Endothelial cell of umbilical vein (primary cell): Measurements from ENCODE around the gene PXN. TPM values are rescaled to one million over a fixed set of nuclear protein-coding genes. Genes with fewer than 3 reads are reported as not detected.

ENCODE experiments used
- BruUV-seq: library from RNA; stranded (reverse); fragments of 400-500 nt; replicated peaks from 2 replicates; lab custom pipeline; 2021; lab: Mats Ljungman, UMichigan
- CTCF ChIA-PET: fragments of 300-600, 350-600 bp; sonication (Branson Sonifier 250); formaldehyde crosslinking; loops from one replicate; lab custom pipeline; 2021; ENCODE audit warnings: antibody characterized with exemption, inconsistent platforms; lab: Charles Lee
- POLR2A ChIA-PET: fragments of 300-600, 350-600 bp; sonication (Branson Sonifier 250); formaldehyde crosslinking; loops from one replicate; lab custom pipeline; 2021; ENCODE audit warnings: antibody characterized with exemption, inconsistent platforms; lab: Charles Lee
- DNase-seq: peaks from one replicate; pipeline ENCODE4 v3.0.0-alpha.2; 2011; ENCODE audit warnings: low read depth, low spot score
- FAIRE-seq: peaks from 2 replicates; lab custom pipeline; 2011; peaks lifted over from hg19 to GRCh38; lab: Jason Lieb, UNC
- H2AFZ ChIP-seq: 2 replicates; pipeline ENCODE4 v1.6.0; 2012; ENCODE audit warnings: low read depth, low read length, control low read depth, inconsistent platforms
- H3K27ac ChIP-seq: 2 replicates; pipeline ENCODE4 v1.5.1; 2011; ENCODE audit warnings: low read depth, mild to moderate bottlenecking, control low read depth, low read length, moderate library complexity; ENCODE audit not compliant: insufficient read depth
- H3K27me3 ChIP-seq, 2 experiments: 2 replicates each; pipeline versions ENCODE4 v1.6.0 to v1.6.1; 2011; ENCODE audit warnings: low read length in 2 of 2, mixed read lengths in 1 of 2; ENCODE audit not compliant: control insufficient read depth in 2 of 2, insufficient read depth in 2 of 2
- H3K36me3 ChIP-seq, 2 experiments: 2 replicates in 1 of 2; 3 replicates in 1 of 2; pipeline ENCODE4 v1.5.1; 2011; ENCODE audit warnings: low read length in 2 of 2, mild to moderate bottlenecking in 1 of 2, moderate library complexity in 1 of 2; ENCODE audit not compliant: control insufficient read depth in 2 of 2, insufficient read depth in 2 of 2; ENCODE audit errors: extremely low read depth in 1 of 2
- H3K4me1 ChIP-seq: 3 replicates; pipeline ENCODE4 v1.5.1; 2011; ENCODE audit warnings: mild to moderate bottlenecking, low read length; ENCODE audit not compliant: control insufficient read depth, insufficient read depth; ENCODE audit errors: extremely low read depth
- H3K4me2 ChIP-seq: 2 replicates; pipeline ENCODE4 v1.6.1; 2011; ENCODE audit warnings: low read length, control low read depth, mixed read lengths; ENCODE audit not compliant: insufficient read depth
- H3K4me3 ChIP-seq, 3 experiments: fragments of 200-600 bp in 1 of 3; sonication (generic), shearing (Covaris generic) in 1 of 3; replicated peaks in 1 of 3; 2 replicates each; pipeline ENCODE4 v1.5.1; 2011 to 2016; ENCODE audit warnings: control low read depth in 3 of 3, low read length in 3 of 3, mild to moderate bottlenecking in 2 of 3, inconsistent platforms in 1 of 3, low read depth in 1 of 3, moderate library complexity in 1 of 3; ENCODE audit not compliant: insufficient read depth in 1 of 3
- H3K79me2 ChIP-seq: 2 replicates; pipeline ENCODE4 v1.6.0; 2012; ENCODE audit warnings: low read length, inconsistent platforms; ENCODE audit not compliant: control insufficient read depth, insufficient read depth
- H3K9ac ChIP-seq: replicated peaks from 2 replicates; pipeline ENCODE3; 2011; ENCODE audit warnings: low read length, control low read depth; ENCODE audit not compliant: insufficient read depth; ENCODE audit errors: extremely low read depth
- H3K9me1 ChIP-seq: replicated peaks from 3 replicates; pipeline ENCODE4 v1.6.0; 2011; ENCODE audit warnings: mild to moderate bottlenecking, low read length; ENCODE audit not compliant: control insufficient read depth, insufficient read depth; ENCODE audit errors: extremely low read depth
- H3K9me3 ChIP-seq: replicated peaks from 2 replicates; pipeline ENCODE4 v1.5.1; 2012; ENCODE audit warnings: low read length, inconsistent platforms; ENCODE audit not compliant: control insufficient read depth, insufficient read depth
- H4K20me1 ChIP-seq: replicated peaks from 2 replicates; pipeline ENCODE3; 2011; ENCODE audit warnings: mild to moderate bottlenecking, low read length; ENCODE audit not compliant: control insufficient read depth, insufficient read depth; ENCODE audit errors: extremely low read depth
- CTCF ChIP-seq, 2 donors: IDR thresholded peaks; 1 replicate in 1 of 2; 2 replicates in 1 of 2; pipeline ENCODE4 v1.5.1; 2011; ENCODE audit warnings: low read length in 2 of 2, mild to moderate bottlenecking in 2 of 2, moderate library complexity in 2 of 2, control low read depth in 1 of 2, inconsistent platforms in 1 of 2, low read depth in 1 of 2; ENCODE audit not compliant: insufficient read depth in 1 of 2; ENCODE audit errors: extremely low read depth in 1 of 2
- EZH2 ChIP-seq: IDR thresholded peaks from 2 replicates; pipeline ENCODE4 v1.6.1; 2012; ENCODE audit warnings: borderline replicate concordance, low read depth, mild to moderate bottlenecking, moderate library complexity, low read length, inconsistent platforms; ENCODE audit not compliant: severe bottlenecking
- FOS ChIP-seq: IDR thresholded peaks from 2 replicates; pipeline ENCODE4 v1.6.1; 2011; ENCODE audit warnings: mild to moderate bottlenecking, low read length, moderate library complexity, borderline replicate concordance; ENCODE audit not compliant: insufficient read depth
- GATA2 ChIP-seq: IDR thresholded peaks from 2 replicates; pipeline ENCODE4 v1.7.0; 2011; ENCODE audit warnings: low read depth, mild to moderate bottlenecking, moderate library complexity, mixed read lengths, low read length; ENCODE audit not compliant: insufficient read length, insufficient read depth
- JUN ChIP-seq: IDR thresholded peaks from 2 replicates; pipeline ENCODE4 v1.6.1; 2011; ENCODE audit warnings: borderline replicate concordance, low read depth; ENCODE audit not compliant: insufficient read length, insufficient read depth
- MAX ChIP-seq: IDR thresholded peaks from 2 replicates; pipeline ENCODE4 v1.6.1; 2011; ENCODE audit not compliant: insufficient read depth, insufficient read length
- MYC ChIP-seq: IDR thresholded peaks from one replicate; pipeline ENCODE4 v1.6.1; 2011; ENCODE audit warnings: mild to moderate bottlenecking, low read depth, low read length
- POLR2A ChIP-seq: IDR thresholded peaks from 2 replicates; pipeline ENCODE4 v1.6.1; 2012; ENCODE audit warnings: low read depth, mild to moderate bottlenecking, control low read depth, low read length
- POLR2AphosphoS5 ChIP-seq: IDR thresholded peaks from 2 replicates; pipeline ENCODE4 v1.6.1; 2012; ENCODE audit warnings: low read depth, mild to moderate bottlenecking, control low read depth, low read length, moderate library complexity; ENCODE audit not compliant: insufficient read depth
- dilution Hi-C: fragments of 300-500 bp; cut with MboI; formaldehyde crosslinking; loops from one replicate; pipeline ENCODE4 v1.15.0; 2019; ENCODE audit warnings: low sequenced_read_pairs; ENCODE audit not compliant: extremely low pct_ligation_motif_present
- intact Hi-C: fragments of 100-400 bp; cut with micrococcal nuclease; formaldehyde crosslinking; loops from one replicate; pipeline ENCODE4 v1.10.0; 2022
- polyA plus RNA-seq, 4 experiments: library from polyadenylated mRNA; depleted of rRNA in 3 of 4; stranded (reverse) in 3 of 4; unstranded in 1 of 4; fragments of >200 nt; gene quantifications; 2 replicates each; pipeline versions ENCODE4 v1.2.1 to v1.2.3, GENCODE V29; 2011 to 2012; ENCODE audit warnings: missing spikeins in 1 of 4
- total RNA-seq: library from RNA; stranded (reverse); gene quantifications from 2 replicates; pipeline ENCODE4 v1.2.3, GENCODE V29; 2021

Gene PXN
- total and polyA plus RNA-seq, 2 donors (not counting 3 experiments of a cell fraction or from before 2014, with no cell fraction given) = 132 to 258 TPM

GRCh38 chr12:120175062-120175461 lies 90.5 kb downstream of the PXN start:
- H3K79me2 ChIP-seq = peaks cover 2% of the 10 kb centered on the region
- dilution Hi-C loops = no loop called here

GRCh38 chr12:120172053-120172452 lies 93.5 kb downstream of the PXN start:
- FAIRE-seq = peak; percentile 4
- no peak for TF ChIP-seq GATA2
- TF ChIP-seq FOS = no peak
- no peak for TF ChIP-seq POLR2AphosphoS5
- no peak for TF ChIP-seq MAX
- TF ChIP-seq CTCF (IDR thresholded peaks at IDR 0.05; ENCODE audit: extremely low read depth in 1 of 2, insufficient read depth in 1 of 2, low read depth in 1 of 2, low read length in 2 of 2) = no peak
- no peak for TF ChIP-seq POLR2A
- TF ChIP-seq MYC = no peak
- no peak for TF ChIP-seq EZH2
- TF ChIP-seq JUN = no peak
- ChIA-PET POLR2A (interaction anchor here (1.9 kb wide), 1 partner anchor 29 kb away, joined by 8 read pairs; the partner anchor contains the start of gene RPLP0), CTCF (interaction anchor here (1.2 kb wide), 1 partner anchor 7 kb away, joined by 3 read pairs; no protein-coding TSS in a partner anchor)
- Histone ChIP-seq H3K4me1 (peaks cover 12% of the 10 kb centered on the region), H3K9me1 (no peaks in the 10 kb centered on the region), H3K27me3 (no peaks in the 10 kb centered on the region), H3K27ac (no peak overlapping the region), H3K9ac (no peak overlapping the region), H3K79me2 (no peaks in the 10 kb centered on the region), H3K4me2 (no peak overlapping the region), H2AFZ (no peak overlapping the region), H3K36me3 (peaks cover 22 to 32% of the 10 kb centered on the region in 2 experiments), H4K20me1 (no peaks in the 10 kb centered on the region), H3K4me3 (no peak overlapping the region), H3K9me3 (no peaks in the 10 kb centered on the region)
- no TSS peak for BruUV-seq
- dilution Hi-C loops = no loop called here
- DNase-seq = no peak
- intact Hi-C loops = no loop called here

More at GRCh38 chr12:120175062-120175461, 90.5 kb downstream of the PXN start:
- Histone ChIP-seq H2AFZ (no peak overlapping the region), H3K36me3 (peaks cover 29 to 40% of the 10 kb centered on the region in 2 experiments), H3K27ac (no peak overlapping the region), H3K9ac (no peak overlapping the region), H4K20me1 (no peaks in the 10 kb centered on the region), H3K9me1 (no peaks in the 10 kb centered on the region), H3K9me3 (no peaks in the 10 kb centered on the region), H3K4me1 (no peaks in the 10 kb centered on the region), H3K4me3 (no peak overlapping the region), H3K27me3 (no peaks in the 10 kb centered on the region), H3K4me2 (no peak overlapping the region)
- TF ChIP-seq FOS (no peak), POLR2A (no peak), MAX (no peak), POLR2AphosphoS5 (no peak)
- no peak for DNase-seq
- CTCF ChIA-PET = no interaction called here
- FAIRE-seq = no peak
- no TSS peak for BruUV-seq
- intact Hi-C loops = no loop called here
- POLR2A ChIA-PET = no interaction called here
